ENCODE results near the gene CPED1.

CPED1 gene

GRCh38 chr7:121101083-121101482 is 112.6 kb downstream of the CPED1 start:
- H3K27ac ChIP-seq (ENCODE audit: low read length): no peak overlapping the region
- no peaks in the 10 kb centered on the region for H3K27me3 ChIP-seq (replicated peaks; ENCODE audit: insufficient read depth, low read length)
- no peaks in the 10 kb centered on the region for H3K36me3 ChIP-seq (replicated peaks; ENCODE audit: insufficient read depth, low read length)
- no peaks in the 10 kb centered on the region for H3K9me2 ChIP-seq (replicated peaks; ENCODE audit: insufficient read depth, low read length)
- H3K9ac ChIP-seq (ENCODE audit: low read length): no peak overlapping the region
- no peaks in the 10 kb centered on the region for H3K4me1 ChIP-seq (ENCODE audit: low read length)
- no peaks in the 10 kb centered on the region for H3K9me3 ChIP-seq (replicated peaks; ENCODE audit: insufficient read depth, low read length)
- H3K79me2 ChIP-seq (ENCODE audit: low read length): no peaks in the 10 kb centered on the region
- no peaks in the 10 kb centered on the region for H3F3A ChIP-seq (ENCODE audit: insufficient read depth, low read length)
- no peak for DNase-seq
- no peak overlapping the region for H2AFZ ChIP-seq (ENCODE audit: low read length)
- TF ChIP-seq CTCF (IDR thresholded peaks at IDR 0.05; ENCODE audit: low read length): no peak
- TF ChIP-seq EZH2 (optimal IDR thresholded peaks at IDR 0.05; ENCODE audit: low read depth, low read length): no peak
- no peak for TF ChIP-seq EZH2phosphoT487 (IDR thresholded peaks at IDR 0.05; ENCODE audit: low read length)
- H4K20me1 ChIP-seq (ENCODE audit: insufficient read depth, low read length): no peaks in the 10 kb centered on the region
- no peak overlapping the region for H3K4me2 ChIP-seq (ENCODE audit: low read depth, low read length)
- H3K4me3 ChIP-seq (ENCODE audit: low read length): no peak overlapping the region

GRCh38 chr7:121101621-121102020 is 113.1 kb downstream of the CPED1 start:
- TF ChIP-seq CTCF (IDR thresholded peaks at IDR 0.05; ENCODE audit: low read length) (no peak), EZH2phosphoT487 (IDR thresholded peaks at IDR 0.05; ENCODE audit: low read length) (no peak), EZH2 (optimal IDR thresholded peaks at IDR 0.05; ENCODE audit: low read depth, low read length) (no peak)
- H2AFZ ChIP-seq (ENCODE audit: low read length): no peak overlapping the region
- no peaks in the 10 kb centered on the region for H3K4me1 ChIP-seq (ENCODE audit: low read length)
- H3K9me2 ChIP-seq (replicated peaks; ENCODE audit: insufficient read depth, low read length): no peaks in the 10 kb centered on the region
- no peaks in the 10 kb centered on the region for H3K27me3 ChIP-seq (replicated peaks; ENCODE audit: insufficient read depth, low read length)
- no peak for DNase-seq
- H3K79me2 ChIP-seq (ENCODE audit: low read length): no peaks in the 10 kb centered on the region
- H3K36me3 ChIP-seq (replicated peaks; ENCODE audit: insufficient read depth, low read length): no peaks in the 10 kb centered on the region
- no peaks in the 10 kb centered on the region for H4K20me1 ChIP-seq (ENCODE audit: insufficient read depth, low read length)
- no peak overlapping the region for H3K27ac ChIP-seq (ENCODE audit: low read length)
- no peak overlapping the region for H3K9ac ChIP-seq (ENCODE audit: low read length)
- no peaks in the 10 kb centered on the region for H3K9me3 ChIP-seq (replicated peaks; ENCODE audit: insufficient read depth, low read length)
- no peak overlapping the region for H3K4me2 ChIP-seq (ENCODE audit: low read depth, low read length)
- H3F3A ChIP-seq (ENCODE audit: insufficient read depth, low read length): no peaks in the 10 kb centered on the region
- H3K4me3 ChIP-seq (ENCODE audit: low read length): no peak overlapping the region

- no peaks in the 10 kb centered on the region for H3K4me1 ChIP-seq (ENCODE audit: low read length)
- H4K20me1 ChIP-seq (ENCODE audit: insufficient read depth, low read length): no peaks in the 10 kb centered on the region
- H2AFZ ChIP-seq (ENCODE audit: low read length): no peak overlapping the region
- no peak overlapping the region for H3K4me3 ChIP-seq (ENCODE audit: low read length)
- no peaks in the 10 kb centered on the region for H3K27me3 ChIP-seq (replicated peaks; ENCODE audit: insufficient read depth, low read length)
- H3K9ac ChIP-seq (ENCODE audit: low read length): no peak overlapping the region
- no peaks in the 10 kb centered on the region for H3K9me3 ChIP-seq (replicated peaks; ENCODE audit: insufficient read depth, low read length)
- H3F3A ChIP-seq (ENCODE audit: insufficient read depth, low read length): no peaks in the 10 kb centered on the region
- TF ChIP-seq CTCF (IDR thresholded peaks at IDR 0.05; ENCODE audit: low read length) (no peak), EZH2phosphoT487 (IDR thresholded peaks at IDR 0.05; ENCODE audit: low read length) (no peak), EZH2 (optimal IDR thresholded peaks at IDR 0.05; ENCODE audit: low read depth, low read length) (no peak)
- no peak for DNase-seq
- no peaks in the 10 kb centered on the region for H3K79me2 ChIP-seq (ENCODE audit: low read length)
- H3K9me2 ChIP-seq (replicated peaks; ENCODE audit: insufficient read depth, low read length): no peaks in the 10 kb centered on the region
- no peak overlapping the region for H3K4me2 ChIP-seq (ENCODE audit: low read depth, low read length)
- no peaks in the 10 kb centered on the region for H3K36me3 ChIP-seq (replicated peaks; ENCODE audit: insufficient read depth, low read length)
- H3K27ac ChIP-seq (ENCODE audit: low read length): no peak overlapping the region
These were observed 114.1 kb downstream of the CPED1 start for GRCh38 chr7:121102619-121103018.
